Measurements from ENCODE around the gene ADGRG7.
A peak's percentile ranks its signal among the peaks of the same experiment; 100 is the strongest.

ADGRG7 gene

GRCh38 chr3:100602506-100603444 is 6.6 kb upstream of the ADGRG7 start:
- no peak for DNase-seq

- no peak for DNase-seq
Observed at GRCh38 chr3:100603469-100603868, 5.9 kb upstream of the ADGRG7 start.

- no peak for DNase-seq
Observed at GRCh38 chr3:100605358-100605757, 4.0 kb upstream of the ADGRG7 start.

GRCh38 chr3:100606894-100607512 is 2.4 kb upstream of the ADGRG7 start:
- DNase-seq = no peak

GRCh38 chr3:100609963-100610362 is 562 bp downstream of the ADGRG7 start:
- no peak for DNase-seq

- DNase-seq = no peak
Observed at GRCh38 chr3:100611221-100611620, 1.8 kb downstream of the ADGRG7 start.

GRCh38 chr3:100613721-100614390 is 4.5 kb downstream of the ADGRG7 start:
- DNase-seq = no peak

- DNase-seq = no peak
Observed at GRCh38 chr3:100614941-100615340, 5.5 kb downstream of the ADGRG7 start.

GRCh38 chr3:100615684-100616083 is 6.3 kb downstream of the ADGRG7 start:
- DNase-seq = no peak

GRCh38 chr3:100621251-100621650 is 11.8 kb downstream of the ADGRG7 start:
- no peak for DNase-seq

GRCh38 chr3:100627491-100627890 is 18.1 kb downstream of the ADGRG7 start:
- DNase-seq = no peak

GRCh38 chr3:100629421-100630127 is 20.2 kb downstream of the ADGRG7 start:
- no peak for DNase-seq

- DNase-seq = no peak
Observed at GRCh38 chr3:100630664-100631063, 21.3 kb downstream of the ADGRG7 start.

GRCh38 chr3:100631236-100631635 is 21.8 kb downstream of the ADGRG7 start:
- no peak for DNase-seq

- DNase-seq = peak; percentile 8
Observed at GRCh38 chr3:100634493-100635272, 25.3 kb downstream of the ADGRG7 start.

GRCh38 chr3:100635273-100635701 is 25.9 kb downstream of the ADGRG7 start:
- no peak for DNase-seq

- no peak for DNase-seq
Observed at GRCh38 chr3:100637197-100637631, 27.8 kb downstream of the ADGRG7 start.

- no peak for DNase-seq
Observed at GRCh38 chr3:100640633-100641032, 31.2 kb downstream of the ADGRG7 start.

GRCh38 chr3:100641471-100642032 is 32.2 kb downstream of the ADGRG7 start:
- no peak for DNase-seq

- no peak for DNase-seq
Observed at GRCh38 chr3:100645913-100646312, 36.5 kb downstream of the ADGRG7 start.

GRCh38 chr3:100647171-100647570 is 37.8 kb downstream of the ADGRG7 start:
- DNase-seq = no peak

GRCh38 chr3:100647657-100648056 is 38.3 kb downstream of the ADGRG7 start:
- no peak for DNase-seq
